ENCODE results near the gene TBC1D9. TPM values are rescaled to one million over a fixed set of nuclear protein-coding genes. Genes with fewer than 3 reads are reported as not detected.

The TBC1D9 gene
- total RNA-seq, 2 donors from 2014 or later, result 28.6 to 34.2 TPM

GRCh38 chr4:140680686-140681085 is 75.5 kb downstream of the TBC1D9 start:
- no peaks in the 10 kb centered on the region for H3K27me3 ChIP-seq (replicated peaks; ENCODE audit: insufficient read depth)
- TF ChIP-seq POLR2A (IDR thresholded peaks at IDR 0.05), result no peak
- no peak for TF ChIP-seq POLR2AphosphoS5 (IDR thresholded peaks at IDR 0.05)
- no peak for TF ChIP-seq CTCF (IDR thresholded peaks at IDR 0.05)
- H3K4me1 ChIP-seq (replicated peaks), result no peaks in the 10 kb centered on the region
- no peak overlapping the region for H3K27ac ChIP-seq
- no peaks in the 10 kb centered on the region for H3K9me3 ChIP-seq
- WGBS, result 94% methylated on average over 1 of the region's 1 CpG
- DNase-seq (ENCODE audit: low spot score), result no peak
- peaks cover 0 to 5% of the 10 kb centered on the region in 2 donors for H3K36me3 ChIP-seq
- no peak overlapping the region for H3K4me3 ChIP-seq
- intact Hi-C loops (cut with DNase I), result no loop called here

- Histone ChIP-seq H3K4me1 (replicated peaks) (no peaks in the 10 kb centered on the region), H3K36me3 (peaks cover 0 to 5% of the 10 kb centered on the region in 2 donors), H3K27me3 (replicated peaks; ENCODE audit: insufficient read depth) (no peaks in the 10 kb centered on the region), H3K4me3 (no peak overlapping the region), H3K9me3 (no peaks in the 10 kb centered on the region), H3K27ac (no peak overlapping the region)
- 91% methylated on average over 3 of the region's 3 CpGs for WGBS
- TF ChIP-seq CTCF (IDR thresholded peaks at IDR 0.05), result no peak
- no peak for TF ChIP-seq POLR2A (IDR thresholded peaks at IDR 0.05)
- no peak for TF ChIP-seq POLR2AphosphoS5 (IDR thresholded peaks at IDR 0.05)
- DNase-seq (ENCODE audit: low spot score), result no peak
- intact Hi-C loops (cut with DNase I), result no loop called here
Measured at GRCh38 chr4:140679576-140679975, 76.6 kb downstream of the TBC1D9 start.

GRCh38 chr4:140675599-140676231 is 80.5 kb downstream of the TBC1D9 start:
- H3K27ac ChIP-seq, result no peak overlapping the region
- no peak for TF ChIP-seq CTCF (IDR thresholded peaks at IDR 0.05)
- TF ChIP-seq POLR2A (IDR thresholded peaks at IDR 0.05), result no peak
- TF ChIP-seq POLR2AphosphoS5 (IDR thresholded peaks at IDR 0.05), result no peak
- DNase-seq (ENCODE audit: low spot score), result no peak
- 89% methylated on average over 4 of the region's 4 CpGs for WGBS
- H3K9me3 ChIP-seq, result no peaks in the 10 kb centered on the region
- intact Hi-C loops (cut with DNase I), result no loop called here
- no peaks in the 10 kb centered on the region for H3K4me1 ChIP-seq (replicated peaks)
- no peak overlapping the region for H3K4me3 ChIP-seq
- peaks cover 0 to 5% of the 10 kb centered on the region in 2 donors for H3K36me3 ChIP-seq
- H3K27me3 ChIP-seq (replicated peaks; ENCODE audit: insufficient read depth), result no peaks in the 10 kb centered on the region

GRCh38 chr4:140673729-140674128 is 82.5 kb downstream of the TBC1D9 start:
- DNase-seq (ENCODE audit: low spot score), result no peak
- TF ChIP-seq POLR2AphosphoS5 (IDR thresholded peaks at IDR 0.05) (no peak), POLR2A (IDR thresholded peaks at IDR 0.05) (no peak), CTCF (IDR thresholded peaks at IDR 0.05) (no peak)
- Histone ChIP-seq H3K4me1 (replicated peaks) (no peaks in the 10 kb centered on the region), H3K27ac (no peak overlapping the region), H3K27me3 (replicated peaks; ENCODE audit: insufficient read depth) (no peaks in the 10 kb centered on the region), H3K4me3 (no peak overlapping the region), H3K9me3 (no peaks in the 10 kb centered on the region), H3K36me3 (peaks cover 0 to 4% of the 10 kb centered on the region in 2 donors)
- intact Hi-C loops (cut with DNase I), result no loop called here
- 33% methylated on average over 3 of the region's 3 CpGs for WGBS

- intact Hi-C loops (cut with DNase I), result no loop called here
- Histone ChIP-seq H3K27me3 (replicated peaks; ENCODE audit: insufficient read depth) (no peaks in the 10 kb centered on the region), H3K4me1 (replicated peaks) (no peaks in the 10 kb centered on the region), H3K9me3 (no peaks in the 10 kb centered on the region), H3K36me3 (no peaks in the 10 kb centered on the region), H3K4me3 (no peak overlapping the region), H3K27ac (no peak overlapping the region)
- TF ChIP-seq CTCF (IDR thresholded peaks at IDR 0.05), result no peak
- TF ChIP-seq POLR2AphosphoS5 (IDR thresholded peaks at IDR 0.05), result no peak
- TF ChIP-seq POLR2A (IDR thresholded peaks at IDR 0.05), result no peak
- DNase-seq (ENCODE audit: low spot score), result no peak
- 43% methylated on average over 4 of the region's 4 CpGs for WGBS
Measured at GRCh38 chr4:140672416-140672815, 83.8 kb downstream of the TBC1D9 start.

All from prostate gland (tissue), 2 donors.